Neuronal stem cell (in vitro differentiated cells): Measurements from ENCODE around the gene CDH2.

Source experiments
- DNase-seq: peaks from one replicate; pipeline ENCODE4 v3.0.0-alpha.2; 2013; ENCODE audit warnings: low spot score
- H2AFZ ChIP-seq: one replicate; pipeline ENCODE4 v1.6.1; 2013; ENCODE audit warnings: mild to moderate bottlenecking, low read length, inconsistent platforms
- H2AK5ac ChIP-seq: 2 replicates; pipeline ENCODE4 v1.6.1; 2013; ENCODE audit warnings: low read depth, mild to moderate bottlenecking, inconsistent platforms, low read length, moderate library complexity, mixed read lengths
- H2BK120ac ChIP-seq: 2 replicates; pipeline ENCODE4 v1.6.1; 2013; ENCODE audit warnings: low read depth, mild to moderate bottlenecking, inconsistent platforms, low read length, moderate library complexity, mixed read lengths
- H2BK12ac ChIP-seq: one replicate; pipeline ENCODE4 v1.6.1; 2013; ENCODE audit warnings: low read length, inconsistent platforms
- H2BK15ac ChIP-seq: 2 replicates; pipeline ENCODE4 v1.6.1; 2013; ENCODE audit warnings: mild to moderate bottlenecking, low read length, inconsistent platforms, mixed read lengths
- H2BK5ac ChIP-seq: one replicate; pipeline ENCODE4 v1.6.1; 2013; ENCODE audit warnings: inconsistent platforms, mild to moderate bottlenecking, low read length, moderate library complexity
- H3K14ac ChIP-seq: one replicate; pipeline ENCODE4 v1.6.1; 2013; ENCODE audit warnings: low read length, inconsistent platforms
- H3K18ac ChIP-seq: 2 replicates; pipeline ENCODE4 v1.6.1; 2013; ENCODE audit warnings: low read length, inconsistent platforms
- H3K23ac ChIP-seq: 2 replicates; pipeline ENCODE4 v1.6.1; 2013; ENCODE audit warnings: low read depth, mild to moderate bottlenecking, mixed read lengths, low read length, inconsistent platforms; ENCODE audit not compliant: poor library complexity
- H3K27ac ChIP-seq: replicated peaks from 3 replicates; pipeline ENCODE4 v1.5.1; 2013; ENCODE audit warnings: low read length, inconsistent platforms
- H3K27me3 ChIP-seq, 3 experiments: 2 replicates each; pipeline ENCODE4 v1.6.1; 2013; ENCODE audit warnings: low read length in 3 of 3, mild to moderate bottlenecking in 2 of 3, inconsistent platforms in 1 of 3, low read depth in 1 of 3, mixed read lengths in 1 of 3, moderate library complexity in 1 of 3; ENCODE audit not compliant: control insufficient read depth in 3 of 3, insufficient read depth in 3 of 3
- H3K36me3 ChIP-seq, 2 donors: replicated peaks in 1 of 2; 2 replicates each; pipeline ENCODE4 v1.6.1; 2013; ENCODE audit warnings: low read length in 2 of 2; ENCODE audit not compliant: control insufficient read depth in 2 of 2, insufficient read depth in 2 of 2
- H3K4ac ChIP-seq: 2 replicates; pipeline ENCODE4 v1.6.1; 2013; ENCODE audit warnings: inconsistent platforms, mild to moderate bottlenecking, low read length, moderate library complexity
- H3K4me1 ChIP-seq, 2 donors: 1 replicate in 1 of 2; 2 replicates in 1 of 2; pipeline ENCODE4 v1.6.1; 2013; ENCODE audit warnings: low read length in 2 of 2, low read depth in 1 of 2; ENCODE audit not compliant: control insufficient read depth in 2 of 2, insufficient read depth in 1 of 2
- H3K4me2 ChIP-seq: one replicate; pipeline ENCODE4 v1.6.1; 2013; ENCODE audit warnings: mild to moderate bottlenecking, low read length, inconsistent platforms; ENCODE audit not compliant: insufficient read depth, poor library complexity, severe bottlenecking
- H3K4me3 ChIP-seq, 2 donors: 2 replicates each; pipeline ENCODE4 v1.5.1; 2013; ENCODE audit warnings: low read length in 2 of 2, mild to moderate bottlenecking in 2 of 2, inconsistent platforms in 1 of 2, moderate library complexity in 1 of 2
- H3K79me1 ChIP-seq: one replicate; pipeline ENCODE4 v1.6.1; 2013; ENCODE audit warnings: low read depth, mild to moderate bottlenecking, inconsistent platforms, low read length, moderate library complexity
- H3K9ac ChIP-seq: one replicate; pipeline ENCODE4 v1.6.1; 2013; ENCODE audit warnings: mild to moderate bottlenecking, low read depth, low read length, inconsistent platforms; ENCODE audit not compliant: poor library complexity
- H3K9me3 ChIP-seq, 2 donors: replicated peaks in 1 of 2; 2 replicates each; pipeline versions ENCODE3 to v1.6.1; 2013; ENCODE audit warnings: low read length in 2 of 2, mild to moderate bottlenecking in 2 of 2, inconsistent platforms in 1 of 2, low read depth in 1 of 2, mixed read lengths in 1 of 2, moderate library complexity in 1 of 2; ENCODE audit not compliant: control insufficient read depth in 2 of 2, insufficient read depth in 1 of 2
- H4K8ac ChIP-seq: one replicate; pipeline ENCODE4 v1.6.1; 2013; ENCODE audit warnings: low read depth, mild to moderate bottlenecking, inconsistent platforms, low read length, moderate library complexity
- H4K91ac ChIP-seq: one replicate; pipeline ENCODE4 v1.6.1; 2013; ENCODE audit warnings: low read length, low read depth, mild to moderate bottlenecking, inconsistent platforms; ENCODE audit not compliant: poor library complexity
- WGBS, 2 donors: extraction: QIAGEN DNeasy Blood & Tissue Kit; methylation state at CpG; one replicate each; pipeline ENCODE4 v1.1.7; 2013; ENCODE audit warnings: missing lambda C conversion rate in 2 of 2, mixed read lengths in 1 of 2; ENCODE audit not compliant: insufficient read length in 2 of 2, insufficient replicate concordance in 1 of 2; ENCODE audit errors: extremely low coverage in 2 of 2; 5-methylcytosine and 5-hydroxymethylcytosine counted together

The CDH2 gene

GRCh38 chr18:28018351-28018750 is 158.6 kb downstream of the CDH2 start:
- DNase-seq, result no peak
- no peak overlapping the region for H3K18ac ChIP-seq
- no peak overlapping the region for H3K14ac ChIP-seq
- peaks cover 3 to 23% of the 10 kb centered on the region in 2 donors for H3K36me3 ChIP-seq
- H2AFZ ChIP-seq, result no peak overlapping the region
- no peak overlapping the region for H2BK15ac ChIP-seq
- no peak overlapping the region for H3K23ac ChIP-seq
- no peak overlapping the region for H2BK120ac ChIP-seq
- no peak overlapping the region for H3K4ac ChIP-seq
- peaks cover 0 to 1% of the 10 kb centered on the region in 2 donors for H3K4me1 ChIP-seq
- no peak overlapping the region for H2BK12ac ChIP-seq
- no peak overlapping the region for H3K4me3 ChIP-seq
- H3K4me2 ChIP-seq, result no peak overlapping the region
- no peak overlapping the region for H3K9ac ChIP-seq
- H4K91ac ChIP-seq, result no peak overlapping the region
- H4K8ac ChIP-seq, result no peak overlapping the region
- peaks cover 0 to 13% of the 10 kb centered on the region in 2 donors for H3K9me3 ChIP-seq
- peaks cover 2% of the 10 kb centered on the region for H3K79me1 ChIP-seq
- no peak overlapping the region for H2BK5ac ChIP-seq
- no peak overlapping the region for H2AK5ac ChIP-seq
- no peak overlapping the region for H3K27ac ChIP-seq
- H3K27me3 ChIP-seq, result no peaks in the 10 kb centered on the region

GRCh38 chr18:28015671-28016070 is 161.3 kb downstream of the CDH2 start:
- no peaks in the 10 kb centered on the region for H3K27me3 ChIP-seq
- H3K9ac ChIP-seq, result no peak overlapping the region
- no peak overlapping the region for H3K14ac ChIP-seq
- no peak overlapping the region for H2BK12ac ChIP-seq
- H3K4ac ChIP-seq, result no peak overlapping the region
- peaks cover 3 to 6% of the 10 kb centered on the region in 2 donors for H3K4me1 ChIP-seq
- no peak overlapping the region for H4K91ac ChIP-seq
- no peak overlapping the region for H3K4me2 ChIP-seq
- no peak overlapping the region for H2BK5ac ChIP-seq
- no peak overlapping the region for H2BK15ac ChIP-seq
- no CpG with 5 or more reads among the region's 3 CpGs for WGBS, 2 donors
- no peak overlapping the region for H3K18ac ChIP-seq
- no peak overlapping the region for H2BK120ac ChIP-seq
- H3K4me3 ChIP-seq, result no peak overlapping the region
- peaks cover 0 to 10% of the 10 kb centered on the region in 2 donors for H3K9me3 ChIP-seq
- no peak overlapping the region for H3K23ac ChIP-seq
- no peak overlapping the region for H2AK5ac ChIP-seq
- no peak for DNase-seq
- no peak overlapping the region for H2AFZ ChIP-seq
- no peaks in the 10 kb centered on the region for H3K79me1 ChIP-seq
- no peak overlapping the region for H4K8ac ChIP-seq
- H3K36me3 ChIP-seq, result peaks cover 7 to 43% of the 10 kb centered on the region in 2 donors
- H3K27ac ChIP-seq, result no peak overlapping the region

- peaks cover 0 to 5% of the 10 kb centered on the region in 2 donors for H3K9me3 ChIP-seq
- no peak overlapping the region for H3K9ac ChIP-seq
- H2BK12ac ChIP-seq, result no peak overlapping the region
- no peak overlapping the region for H4K8ac ChIP-seq
- H3K4ac ChIP-seq, result no peak overlapping the region
- no peak overlapping the region for H4K91ac ChIP-seq
- H2AFZ ChIP-seq, result no peak overlapping the region
- no peak overlapping the region for H2AK5ac ChIP-seq
- peaks cover 11 to 60% of the 10 kb centered on the region in 2 donors for H3K36me3 ChIP-seq
- WGBS, 2 donors, result no CpG with 5 or more reads among the region's 1 CpG
- no peak overlapping the region for H3K4me3 ChIP-seq
- no peak overlapping the region for H3K18ac ChIP-seq
- no peak overlapping the region for H3K23ac ChIP-seq
- H2BK5ac ChIP-seq, result no peak overlapping the region
- no peak overlapping the region for H3K4me2 ChIP-seq
- H3K27me3 ChIP-seq, result no peaks in the 10 kb centered on the region
- no peak overlapping the region for H3K27ac ChIP-seq
- H2BK120ac ChIP-seq, result no peak overlapping the region
- peaks cover 3 to 13% of the 10 kb centered on the region in 2 donors for H3K4me1 ChIP-seq
- H3K14ac ChIP-seq, result no peak overlapping the region
- H2BK15ac ChIP-seq, result no peak overlapping the region
- H3K79me1 ChIP-seq, result no peaks in the 10 kb centered on the region
- DNase-seq, result no peak
Observed at GRCh38 chr18:28013066-28013465, 163.9 kb downstream of the CDH2 start.

GRCh38 chr18:28012336-28012735 is 164.6 kb downstream of the CDH2 start:
- no peak overlapping the region for H2BK120ac ChIP-seq
- H3K4me1 ChIP-seq, result peaks cover 3 to 13% of the 10 kb centered on the region in 2 donors
- no peak overlapping the region for H2AK5ac ChIP-seq
- H3K36me3 ChIP-seq, result peaks cover 12 to 67% of the 10 kb centered on the region in 2 donors
- no peak overlapping the region for H2BK12ac ChIP-seq
- no peaks in the 10 kb centered on the region for H3K27me3 ChIP-seq
- no peak overlapping the region for H2AFZ ChIP-seq
- no peak overlapping the region for H2BK5ac ChIP-seq
- no peak overlapping the region for H4K8ac ChIP-seq
- no peak overlapping the region for H3K23ac ChIP-seq
- H3K9me3 ChIP-seq, result no peaks in the 10 kb centered on the region
- no peak overlapping the region for H3K9ac ChIP-seq
- H3K79me1 ChIP-seq, result no peaks in the 10 kb centered on the region
- no peak overlapping the region for H3K27ac ChIP-seq
- H3K4me3 ChIP-seq, result no peak overlapping the region
- H3K14ac ChIP-seq, result no peak overlapping the region
- no peak overlapping the region for H3K18ac ChIP-seq
- DNase-seq, result no peak
- H2BK15ac ChIP-seq, result no peak overlapping the region
- no peak overlapping the region for H4K91ac ChIP-seq
- H3K4me2 ChIP-seq, result no peak overlapping the region
- no peak overlapping the region for H3K4ac ChIP-seq
